Measurements from ENCODE around the gene MTHFD1L. TPM values are rescaled to one million over a fixed set of nuclear protein-coding genes. Genes with fewer than 3 reads are reported as not detected.

MTHFD1L gene
- total and polyA plus RNA-seq, 2 of the 8 experiments (the other 6 are each of a cell fraction or from before 2014, with no cell fraction given) = 29.2 to 105 TPM

GRCh38 chr6:150925976-150926375, 60.5 kb downstream of the MTHFD1L start:
- H2BK12ac ChIP-seq (ENCODE audit: low read depth, low read length) = no peak overlapping the region
- no peak overlapping the region for H4K5ac ChIP-seq (ENCODE audit: insufficient read length, low read depth, low read length)
- H2BK20ac ChIP-seq (ENCODE audit: low read length) = no peak overlapping the region
- H2AK5ac ChIP-seq (ENCODE audit: low read depth, low read length) = no peak overlapping the region
- no peaks in the 10 kb centered on the region for H3K4me1 ChIP-seq (replicated peaks in 1 of 4; ENCODE audit: control insufficient read depth in 3 of 4, insufficient read depth in 4 of 4, low read length in 3 of 4)
- H2AFZ ChIP-seq (ENCODE audit: low read length) = no peak overlapping the region
- H3K9me3 ChIP-seq (ENCODE audit: insufficient read depth in 2 of 2, low read depth in 1 of 2, low read length in 1 of 2) = no peaks in the 10 kb centered on the region
- no peak overlapping the region for H3K4me2 ChIP-seq (ENCODE audit: insufficient read depth in 1 of 2, low read depth in 2 of 2, low read length in 2 of 2)
- no peak overlapping the region for H3K27ac ChIP-seq (ENCODE audit: low read depth, low read length)
- ChIA-PET POLR2A (ENCODE audit: partially characterized antibody) (no interaction called here), CTCF (ENCODE audit: partially characterized antibody) (no interaction called here)
- no peak overlapping the region for H3K56ac ChIP-seq (replicated peaks; ENCODE audit: insufficient read length, low read depth, low read length)
- no peak overlapping the region for H3K4me3 ChIP-seq (ENCODE audit: extremely low read depth in 1 of 4, insufficient read depth in 2 of 4, low read depth in 3 of 4, low read length in 4 of 4)
- H3K14ac ChIP-seq (ENCODE audit: insufficient read length) = no peak overlapping the region
- H3K79me2 ChIP-seq (ENCODE audit: control insufficient read depth in 1 of 2, insufficient read depth in 2 of 2, low read length in 2 of 2) = no peaks in the 10 kb centered on the region
- no peak overlapping the region for H2BK5ac ChIP-seq (ENCODE audit: low read depth, low read length)
- no peak overlapping the region for H4K8ac ChIP-seq (ENCODE audit: extremely low read depth, insufficient read depth, low read length)
- H4K91ac ChIP-seq (replicated peaks; ENCODE audit: insufficient read length, low read length) = no peak overlapping the region
- H2BK15ac ChIP-seq (ENCODE audit: low read length) = no peak overlapping the region
- no peak for FAIRE-seq
- no peaks in the 10 kb centered on the region; the same call in 1 of the 2 replicates for H3K79me1 ChIP-seq (ENCODE audit: low read depth, low read length)
- no peak overlapping the region for H3K4ac ChIP-seq (replicated peaks; ENCODE audit: insufficient read length, low read depth, low read length)
- no peak overlapping the region for H3K9ac ChIP-seq (replicated peaks in 1 of 4; ENCODE audit: extremely low read depth in 1 of 4, low read depth in 3 of 4, low read length in 3 of 4)
- no peaks in the 10 kb centered on the region for H3K23me2 ChIP-seq (ENCODE audit: low read depth, low read length)
- H2BK120ac ChIP-seq (replicated peaks; ENCODE audit: low read depth, low read length) = no peak overlapping the region
- H4K20me1 ChIP-seq (replicated peaks in 1 of 2; ENCODE audit: control insufficient read depth in 1 of 2, insufficient read depth in 2 of 2, low read length in 2 of 2) = peaks cover 0 to 2% of the 10 kb centered on the region in 2 experiments
- no peak overlapping the region for H3K18ac ChIP-seq (ENCODE audit: extremely low read depth, low read length)
- H3K23ac ChIP-seq (ENCODE audit: insufficient read length) = no peak overlapping the region
- no peaks in the 10 kb centered on the region for H3K27me3 ChIP-seq (replicated peaks in 1 of 4; ENCODE audit: control insufficient read depth in 3 of 4, extremely low read depth in 1 of 4, insufficient read depth in 3 of 4, low read length in 3 of 4)
- WGBS, 2 experiments (ENCODE audit: extremely low coverage in 1 of 2, insufficient coverage in 1 of 2, insufficient read length in 1 of 2, insufficient replicate concordance in 2 of 2, low coverage in 1 of 2, low lambda C conversion rate in 2 of 2, missing lambda C conversion rate in 1 of 2) = 95 to 100% methylated on average over 1 to 7 of the region's 7 CpGs
- peaks cover 0 to 46% (median 20%) of the 10 kb centered on the region in 4 experiments for H3K36me3 ChIP-seq (ENCODE audit: control insufficient read depth in 2 of 4, insufficient read depth in 4 of 4, low read length in 3 of 4)
- DNase-seq (ENCODE audit: low read depth in 1 of 2, low spot score in 2 of 2) = no peak
- TF ChIP-seq POU5F1 (IDR thresholded peaks at IDR 0.05; ENCODE audit: low read depth, low read length) (no peak), FOSL1 (IDR thresholded peaks at IDR 0.05; ENCODE audit: insufficient read depth, low read depth, low read length) (no peak)

Data from H1 (cell line).